Measurements from ENCODE around the gene FEZF2. TPM values are rescaled to one million over a fixed set of nuclear protein-coding genes. Genes with fewer than 3 reads are reported as not detected.

Gene FEZF2
- not detected for total RNA-seq

- CTCF ChIA-PET = no interaction called here
- DNase-seq = no peak
- Mint-ChIP-seq H3K4me1 (no peaks in the 10 kb centered on the region), H3K36me3 (ENCODE audit: low read depth) (peaks cover 3% of the 10 kb centered on the region), H3K9me3 (peaks cover 3% of the 10 kb centered on the region), H3K27ac (no peak within 1 kb of the TSS), H3K27me3 (peaks cover 87% of the 10 kb centered on the region), H3K4me3 (no peak within 1 kb of the TSS)
- POLR2A ChIA-PET = no interaction called here
These were observed at the start of gene FEZF2 for GRCh38 chr3:62373215-62373614. TSS of gene FEZF2 (minus strand) at chr3:62373550. CDS start at chr3:62372868, 682 bp downstream.

GRCh38 chr3:62421207-62421606 lies 47.9 kb upstream of the FEZF2 start:
- H3K9me3 Mint-ChIP-seq = no peaks in the 10 kb centered on the region
- H3K27ac Mint-ChIP-seq = no peak overlapping the region
- H3K4me1 Mint-ChIP-seq = no peaks in the 10 kb centered on the region
- H3K4me3 Mint-ChIP-seq = no peak overlapping the region
- no peaks in the 10 kb centered on the region for H3K36me3 Mint-ChIP-seq (ENCODE audit: low read depth)
- POLR2A ChIA-PET = no interaction called here
- no peaks in the 10 kb centered on the region for H3K27me3 Mint-ChIP-seq
- no peak for DNase-seq
- CTCF ChIA-PET = no interaction called here

- no peaks in the 10 kb centered on the region for H3K36me3 Mint-ChIP-seq (ENCODE audit: low read depth)
- no peak for DNase-seq
- ChIA-PET POLR2A (no interaction called here), CTCF (interaction anchor here (0.5 to 0.6 kb wide), 2 partner anchors 829 to 1358 kb away, joined by 5 read pairs; no protein-coding TSS in a partner anchor)
- H3K4me3 Mint-ChIP-seq = no peak overlapping the region
- no peaks in the 10 kb centered on the region for H3K9me3 Mint-ChIP-seq
- H3K4me1 Mint-ChIP-seq = no peaks in the 10 kb centered on the region
- peaks cover 2% of the 10 kb centered on the region for H3K27me3 Mint-ChIP-seq
- H3K27ac Mint-ChIP-seq = no peak overlapping the region
These were observed 42.8 kb upstream of the FEZF2 start for GRCh38 chr3:62416144-62416543.

GRCh38 chr3:62415312-62415801 lies 42.0 kb upstream of the FEZF2 start:
- Mint-ChIP-seq H3K36me3 (ENCODE audit: low read depth) (no peaks in the 10 kb centered on the region), H3K9me3 (no peaks in the 10 kb centered on the region), H3K4me3 (no peak overlapping the region), H3K27me3 (peaks cover 2% of the 10 kb centered on the region), H3K4me1 (no peaks in the 10 kb centered on the region), H3K27ac (no peak overlapping the region)
- ChIA-PET POLR2A (no interaction called here), CTCF (no interaction called here)
- DNase-seq = no peak

GRCh38 chr3:62414786-62415185 lies 41.4 kb upstream of the FEZF2 start:
- no peak overlapping the region for H3K4me3 Mint-ChIP-seq

GRCh38 chr3:62413687-62414086 lies 40.3 kb upstream of the FEZF2 start:
- POLR2A ChIA-PET = no interaction called here
- Mint-ChIP-seq H3K4me1 (no peaks in the 10 kb centered on the region), H3K9me3 (no peaks in the 10 kb centered on the region), H3K4me3 (no peak overlapping the region), H3K27me3 (peaks cover 4% of the 10 kb centered on the region), H3K36me3 (ENCODE audit: low read depth) (no peaks in the 10 kb centered on the region), H3K27ac (no peak overlapping the region)
- DNase-seq = no peak
- CTCF ChIA-PET = interaction anchor here (0.5 kb wide), 1 partner anchor 71 kb away, joined by 3 read pairs; no protein-coding TSS in a partner anchor

More at GRCh38 chr3:62414786-62415185, 41.4 kb upstream of the FEZF2 start:
- H3K27me3 Mint-ChIP-seq = peaks cover 4% of the 10 kb centered on the region
- CTCF ChIA-PET = no interaction called here
- no peak for DNase-seq
- no peaks in the 10 kb centered on the region for H3K9me3 Mint-ChIP-seq
- H3K4me1 Mint-ChIP-seq = no peaks in the 10 kb centered on the region
- POLR2A ChIA-PET = no interaction called here
- no peaks in the 10 kb centered on the region for H3K36me3 Mint-ChIP-seq (ENCODE audit: low read depth)
- H3K27ac Mint-ChIP-seq = no peak overlapping the region

GRCh38 chr3:62406945-62407344 lies 33.6 kb upstream of the FEZF2 start:
- ChIA-PET POLR2A (no interaction called here), CTCF (no interaction called here)
- Mint-ChIP-seq H3K4me3 (no peak overlapping the region), H3K27ac (no peak overlapping the region), H3K36me3 (ENCODE audit: low read depth) (no peaks in the 10 kb centered on the region), H3K27me3 (peaks cover 4% of the 10 kb centered on the region), H3K4me1 (no peaks in the 10 kb centered on the region), H3K9me3 (no peaks in the 10 kb centered on the region)
- no peak for DNase-seq

GRCh38 chr3:62405566-62405965 lies 32.2 kb upstream of the FEZF2 start:
- Mint-ChIP-seq H3K9me3 (no peaks in the 10 kb centered on the region), H3K36me3 (ENCODE audit: low read depth) (no peaks in the 10 kb centered on the region), H3K4me3 (no peak overlapping the region), H3K27ac (no peak overlapping the region), H3K4me1 (no peaks in the 10 kb centered on the region), H3K27me3 (peaks cover 5% of the 10 kb centered on the region)
- DNase-seq = no peak
- CTCF ChIA-PET = no interaction called here
- POLR2A ChIA-PET = no interaction called here

GRCh38 chr3:62405135-62405534 lies 31.8 kb upstream of the FEZF2 start:
- DNase-seq = no peak
- Mint-ChIP-seq H3K4me1 (no peaks in the 10 kb centered on the region), H3K9me3 (no peaks in the 10 kb centered on the region), H3K4me3 (no peak overlapping the region), H3K27me3 (peaks cover 5% of the 10 kb centered on the region), H3K36me3 (ENCODE audit: low read depth) (no peaks in the 10 kb centered on the region), H3K27ac (no peak overlapping the region)
- CTCF ChIA-PET = no interaction called here
- POLR2A ChIA-PET = no interaction called here

- Mint-ChIP-seq H3K9me3 (no peaks in the 10 kb centered on the region), H3K4me1 (no peaks in the 10 kb centered on the region), H3K36me3 (ENCODE audit: low read depth) (no peaks in the 10 kb centered on the region), H3K4me3 (no peak overlapping the region), H3K27me3 (peaks cover 3% of the 10 kb centered on the region), H3K27ac (no peak overlapping the region)
- CTCF ChIA-PET = no interaction called here
- POLR2A ChIA-PET = no interaction called here
- no peak for DNase-seq
These were observed 31.0 kb upstream of the FEZF2 start for GRCh38 chr3:62404321-62404720.

- Mint-ChIP-seq H3K4me3 (no peak overlapping the region), H3K4me1 (no peaks in the 10 kb centered on the region), H3K9me3 (no peaks in the 10 kb centered on the region), H3K27ac (no peak overlapping the region), H3K27me3 (peaks cover 3% of the 10 kb centered on the region), H3K36me3 (ENCODE audit: low read depth) (no peaks in the 10 kb centered on the region)
- no peak for DNase-seq
- POLR2A ChIA-PET = no interaction called here
- CTCF ChIA-PET = no interaction called here
These were observed 30.4 kb upstream of the FEZF2 start for GRCh38 chr3:62403765-62404164.

- POLR2A ChIA-PET = no interaction called here
- no peak overlapping the region for H3K27ac Mint-ChIP-seq
- H3K9me3 Mint-ChIP-seq = no peaks in the 10 kb centered on the region
- H3K27me3 Mint-ChIP-seq = peaks cover 4% of the 10 kb centered on the region
- no peak for DNase-seq
- no peak overlapping the region for H3K4me3 Mint-ChIP-seq
- no peaks in the 10 kb centered on the region for H3K36me3 Mint-ChIP-seq (ENCODE audit: low read depth)
- no peaks in the 10 kb centered on the region for H3K4me1 Mint-ChIP-seq
- CTCF ChIA-PET = no interaction called here
These were observed 19.4 kb upstream of the FEZF2 start for GRCh38 chr3:62392626-62393292.

GRCh38 chr3:62387251-62387650 lies 13.9 kb upstream of the FEZF2 start:
- Mint-ChIP-seq H3K36me3 (ENCODE audit: low read depth) (no peaks in the 10 kb centered on the region), H3K27me3 (peaks cover 6% of the 10 kb centered on the region), H3K4me3 (no peak overlapping the region), H3K9me3 (no peaks in the 10 kb centered on the region), H3K27ac (no peak overlapping the region), H3K4me1 (no peaks in the 10 kb centered on the region)
- DNase-seq = no peak
- ChIA-PET POLR2A (interaction anchor here (0.5 kb wide), 1 partner anchor 24 kb away, joined by 3 read pairs; no protein-coding TSS in a partner anchor), CTCF (no interaction called here)

- POLR2A ChIA-PET = no interaction called here
- no peaks in the 10 kb centered on the region for H3K9me3 Mint-ChIP-seq
- no peak overlapping the region for H3K27ac Mint-ChIP-seq
- CTCF ChIA-PET = no interaction called here
- peaks cover 70% of the 10 kb centered on the region for H3K27me3 Mint-ChIP-seq
- H3K4me3 Mint-ChIP-seq = no peak overlapping the region
- no peaks in the 10 kb centered on the region for H3K36me3 Mint-ChIP-seq (ENCODE audit: low read depth)
- no peaks in the 10 kb centered on the region for H3K4me1 Mint-ChIP-seq
- DNase-seq = no peak
These were observed 6.0 kb upstream of the FEZF2 start for GRCh38 chr3:62379321-62379798.

All from activated CD4-positive, alpha-beta T cell treated with anti-CD3 and anti-CD28 coated beads, Interleukin-2, amount 10 ng/mL, durations not matched to agents 7 days and 5 days (primary cell).